IPS-NIHi7 (cell line): Measurements from ENCODE around the gene RERE.
"Not testable (repeated sequence)": the region's sequence is repeated elsewhere in the genome, so short reads cannot be mapped to it uniquely, and the experiment has no call there.

ENCODE experiments used
- DNase-seq: peaks from one replicate; pipeline ENCODE4 v3.0.0; 2012; ENCODE audit warnings: mixed read lengths; ENCODE audit errors: extremely low spot score

Gene RERE

DNA sequence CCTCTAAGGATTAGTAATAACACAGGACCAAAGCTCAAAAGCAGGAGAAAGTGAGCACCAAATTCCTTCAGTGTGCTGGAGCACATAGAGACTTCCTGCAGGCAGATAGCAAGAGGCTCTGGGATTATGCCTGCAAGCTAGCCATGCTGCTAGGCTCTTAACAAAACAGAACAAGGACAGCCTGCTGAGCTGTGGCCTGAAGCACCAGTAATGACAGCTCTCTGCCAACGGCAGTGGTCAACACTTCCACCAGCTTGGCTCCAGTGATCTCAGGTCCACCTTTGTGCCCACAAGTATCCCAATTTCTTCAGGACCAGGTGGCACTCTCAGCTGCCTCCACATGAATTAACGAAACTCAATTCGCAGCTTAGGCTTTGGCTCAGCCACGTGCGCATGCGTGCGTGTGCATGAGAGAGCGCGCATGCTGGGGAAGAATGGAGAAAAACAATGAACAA is 435.4 kb downstream of the RERE start:
- DNase-seq = peak; percentile 46

- DNase-seq = no peak
Observed at GRCh38 chr1:8381618-8382017, 435.8 kb downstream of the RERE start.

DNA sequence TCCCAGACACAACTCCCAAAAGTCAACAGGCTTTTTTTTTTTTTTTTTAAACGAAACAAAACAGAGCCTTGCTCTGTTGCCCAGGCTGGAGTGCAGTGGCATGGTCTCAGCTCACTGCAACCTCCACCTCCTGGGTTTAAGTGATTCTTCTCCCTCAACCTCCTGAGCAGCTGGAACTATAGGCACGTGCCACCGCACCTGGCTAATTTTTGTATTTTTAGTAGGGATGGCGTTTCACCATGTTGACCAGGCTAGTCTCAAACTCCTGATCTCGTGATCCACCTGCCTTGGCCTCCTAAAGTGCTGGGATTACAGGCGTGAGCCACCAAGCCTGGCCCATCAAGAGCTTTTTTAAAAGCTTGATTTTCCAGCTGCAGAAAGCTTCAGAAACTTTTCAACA is 437.1 kb downstream of the RERE start:
- not testable (repeated sequence) for DNase-seq

GRCh38 chr1:8379513-8380186 is 437.8 kb downstream of the RERE start:
- DNase-seq = no peak

DNA sequence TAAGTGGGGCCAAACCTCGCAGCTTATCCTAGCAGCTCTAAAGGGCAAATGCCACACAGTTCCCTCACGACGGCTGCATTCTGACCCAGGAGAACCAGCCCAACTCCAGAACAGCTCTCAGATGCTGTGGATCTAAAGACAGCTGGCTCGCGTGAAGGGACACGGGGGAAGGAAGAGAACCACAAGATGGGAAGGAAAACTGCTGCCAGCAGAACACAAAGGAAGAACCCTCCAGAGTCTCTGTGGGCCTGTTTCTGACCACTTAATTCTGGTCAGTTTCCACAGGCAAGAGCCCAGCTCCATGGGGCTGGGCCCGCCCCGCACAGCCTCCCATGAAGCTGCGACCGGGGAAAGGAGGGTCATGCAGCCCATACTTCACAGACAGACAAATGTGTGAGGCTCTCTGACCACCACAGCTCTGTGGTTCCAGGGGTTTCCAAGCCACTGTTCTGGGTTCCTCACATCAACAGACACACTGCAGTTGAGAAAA is 438.4 kb downstream of the RERE start:
- no peak for DNase-seq

DNA sequence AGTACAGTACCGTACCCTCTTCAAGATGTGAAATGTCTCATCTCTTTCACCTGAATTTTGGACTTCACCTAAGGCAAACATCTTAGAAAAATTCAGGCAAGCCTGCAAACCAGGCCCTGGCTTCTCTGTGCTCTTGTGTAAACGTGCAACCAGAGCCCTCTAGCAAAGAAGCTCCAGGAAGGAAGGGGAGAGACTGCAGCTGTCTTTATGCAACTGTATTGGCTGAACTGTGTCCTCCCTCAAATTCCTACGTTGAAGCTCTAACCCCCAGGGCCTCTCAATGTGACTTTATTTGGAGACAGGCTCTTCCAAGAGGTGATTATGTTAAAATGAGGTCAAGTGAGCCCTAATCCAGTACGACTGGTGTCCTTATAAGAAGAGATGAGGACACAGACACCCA is 439.3 kb downstream of the RERE start:
- no peak for DNase-seq

DNA sequence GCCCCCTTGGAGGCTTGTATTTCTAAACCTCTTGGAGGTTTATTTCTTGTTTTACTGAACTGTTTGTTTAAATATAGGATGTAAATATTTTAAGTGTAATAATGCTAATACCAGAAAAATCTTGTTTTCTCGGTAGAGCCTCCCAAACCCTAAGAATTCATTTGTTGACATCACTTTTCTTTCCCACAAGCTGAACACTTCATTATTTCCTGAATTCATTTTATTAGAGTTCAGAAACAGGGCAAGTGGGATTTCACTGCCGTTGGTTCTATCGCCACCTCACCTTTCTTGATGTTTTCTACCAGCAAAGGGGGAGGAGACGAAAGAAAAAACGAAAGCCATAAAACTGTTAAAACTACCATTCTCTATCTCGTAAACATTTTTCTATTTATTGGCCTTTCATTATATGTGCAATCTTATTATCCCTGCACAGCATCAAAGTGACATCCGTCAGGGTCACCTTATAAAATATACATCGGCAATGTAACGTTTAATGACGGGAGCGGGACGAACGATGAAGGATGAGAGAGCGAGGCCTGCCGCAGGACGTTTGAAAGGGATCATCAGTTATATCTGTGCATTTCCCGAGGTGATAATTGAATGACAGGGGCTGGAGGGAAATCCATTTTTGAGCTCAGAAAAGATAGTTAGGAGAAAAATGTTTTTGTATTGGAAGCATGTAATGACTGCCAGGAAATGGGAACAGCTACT is 440.0 kb downstream of the RERE start:
- DNase-seq = no peak

DNA sequence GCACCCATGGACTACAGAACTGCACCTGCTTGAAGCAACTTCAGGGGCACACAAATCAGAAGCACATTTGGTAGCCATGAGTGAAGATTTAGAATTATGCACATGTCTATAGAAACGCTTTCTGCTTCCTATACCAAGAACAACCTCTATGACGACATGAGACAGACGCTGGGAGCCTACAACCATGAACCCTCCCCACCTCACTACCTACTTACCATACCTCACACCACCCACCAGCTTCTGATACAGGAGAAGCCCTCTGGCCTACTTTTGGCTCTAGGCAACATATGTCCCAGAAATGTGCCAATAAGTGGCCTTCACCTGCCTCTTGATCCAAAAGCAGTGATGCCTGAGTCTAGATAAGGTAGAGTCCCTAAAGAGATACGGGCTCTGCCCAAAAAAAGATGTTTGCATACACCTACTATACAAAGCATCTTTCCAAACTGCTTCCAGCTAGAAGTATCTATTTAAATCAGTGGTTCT is 441.0 kb downstream of the RERE start:
- DNase-seq = no peak

GRCh38 chr1:8374812-8375211 is 442.6 kb downstream of the RERE start:
- peak; percentile 67 for DNase-seq

DNA sequence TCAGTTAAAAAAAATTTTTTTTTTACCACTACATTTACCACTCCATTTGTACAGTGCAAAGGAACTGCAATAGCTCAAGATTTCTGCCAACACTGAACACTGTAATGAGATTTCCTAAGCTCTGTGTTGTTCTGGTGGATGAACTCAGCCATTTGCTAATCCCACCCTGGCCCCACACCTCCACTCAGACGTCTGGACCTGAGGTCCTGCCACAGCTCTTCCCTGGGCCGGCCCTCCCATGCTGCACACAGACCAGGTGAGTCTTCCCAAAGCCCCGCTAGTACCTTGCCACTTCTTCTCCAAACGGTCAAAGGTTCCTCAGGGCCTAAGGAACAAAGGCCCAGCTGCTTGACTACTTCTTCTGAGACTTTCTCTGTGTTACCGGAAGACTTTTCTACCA is 443.1 kb downstream of the RERE start:
- no peak for DNase-seq

DNA sequence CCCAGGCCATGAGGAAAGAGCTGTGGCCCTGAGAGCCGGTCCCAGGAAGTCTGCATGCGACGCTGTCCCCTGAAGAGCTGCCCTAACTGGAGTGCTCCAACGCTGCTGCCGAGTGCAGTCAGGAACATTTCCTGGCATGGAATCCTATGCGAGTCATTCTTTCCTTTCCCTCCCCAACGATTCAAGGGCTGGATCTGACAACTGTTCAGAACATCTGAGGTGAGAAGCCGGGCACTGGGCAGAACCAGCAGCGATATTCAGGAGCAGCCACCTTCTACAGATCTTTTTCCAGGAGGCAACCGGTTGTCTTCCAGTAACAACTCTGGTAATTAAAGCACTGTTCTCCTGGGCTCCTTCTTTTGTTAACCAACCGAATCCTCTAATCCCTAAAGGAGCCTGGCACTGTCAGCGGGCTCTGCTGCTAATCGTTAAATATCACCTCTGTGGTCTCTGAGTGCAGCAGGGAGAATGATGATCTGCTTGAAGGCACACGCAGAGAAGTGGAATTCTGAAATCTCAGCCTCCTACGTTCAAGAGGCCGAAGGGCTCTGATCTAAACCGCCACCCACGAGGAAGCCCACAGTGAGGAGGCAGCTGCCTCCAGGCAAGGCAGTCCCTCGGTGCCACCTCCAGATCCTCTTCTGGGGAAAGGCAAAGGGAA is 443.7 kb downstream of the RERE start:
- no peak for DNase-seq

GRCh38 chr1:8373125-8373524 is 444.3 kb downstream of the RERE start:
- DNase-seq = no peak

GRCh38 chr1:8371372-8371991 is 446.0 kb downstream of the RERE start:
- no peak for DNase-seq

GRCh38 chr1:8370905-8371315 is 446.5 kb downstream of the RERE start:
- DNase-seq = no peak

DNA sequence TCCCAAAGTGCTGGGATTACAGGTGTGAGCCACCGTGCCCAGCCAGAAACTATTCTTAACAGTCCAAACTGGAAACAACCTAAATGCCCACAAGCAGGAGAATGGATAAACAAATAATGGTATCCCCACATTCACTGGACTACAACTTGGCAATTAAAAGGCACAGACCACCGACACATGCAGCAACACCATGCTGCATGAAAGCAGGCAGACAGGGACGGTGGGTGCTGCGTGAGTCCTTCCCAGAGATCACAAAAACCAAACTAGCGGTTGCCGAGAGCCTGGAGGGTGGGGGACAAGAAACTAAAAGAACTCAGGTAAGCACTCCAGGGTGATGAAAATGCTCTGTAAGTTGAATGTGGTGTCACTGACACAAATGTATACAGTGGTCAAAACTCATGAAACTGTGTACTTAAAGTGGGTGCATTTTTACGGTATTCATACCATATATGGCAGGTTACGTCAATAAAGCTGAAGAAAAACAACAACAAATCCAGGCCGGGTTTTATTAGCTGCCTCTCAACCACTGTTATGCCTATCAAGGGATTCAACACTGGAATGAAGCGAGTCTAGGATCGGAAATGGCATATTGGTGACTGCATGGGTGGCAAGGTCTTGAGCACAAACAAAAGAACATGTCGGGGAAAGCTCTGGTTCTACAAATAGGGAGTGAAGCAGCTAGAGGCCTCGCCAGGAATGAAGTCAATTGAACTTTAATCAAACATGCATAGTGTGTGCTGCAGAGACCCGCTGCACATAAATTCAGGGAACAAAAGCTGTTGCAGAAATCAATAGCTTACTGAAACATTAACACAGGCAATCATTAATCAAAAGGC is 447.2 kb downstream of the RERE start:
- no peak for DNase-seq

DNA sequence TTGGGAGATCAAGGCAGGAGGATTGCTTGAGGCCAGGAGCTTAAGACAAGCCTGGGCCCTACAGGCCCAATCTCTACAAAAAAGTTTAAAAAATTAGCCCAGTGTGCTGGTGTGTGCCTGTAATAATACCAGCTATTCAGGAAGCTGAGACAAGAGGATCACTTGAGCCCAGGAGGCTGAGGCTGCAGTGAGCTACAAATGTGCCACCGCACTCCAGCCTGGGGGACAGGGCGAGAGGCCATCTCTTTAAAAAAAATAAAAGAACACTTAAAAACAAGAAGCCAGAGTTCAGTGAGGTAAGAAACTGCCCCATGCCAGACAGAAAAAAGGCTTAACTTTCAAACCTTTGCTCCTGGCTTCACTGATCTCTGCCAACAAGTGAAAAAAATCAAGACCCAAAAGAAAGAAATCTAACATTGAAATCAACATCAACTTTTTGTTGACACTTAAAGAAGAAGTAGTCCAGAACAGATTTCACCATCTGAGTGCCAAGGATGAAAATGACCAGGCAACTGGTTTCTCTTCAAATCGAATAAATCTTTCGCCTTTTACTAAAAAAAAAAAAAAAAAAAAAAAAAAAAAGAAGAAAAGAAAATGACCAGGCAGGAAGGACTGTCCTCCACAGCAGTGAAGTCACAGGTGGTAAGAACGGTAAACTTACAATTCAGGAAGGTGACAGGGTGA is 448.3 kb downstream of the RERE start:
- DNase-seq = no peak

GRCh38 chr1:8367571-8368194 is 449.8 kb downstream of the RERE start:
- no peak for DNase-seq

DNA sequence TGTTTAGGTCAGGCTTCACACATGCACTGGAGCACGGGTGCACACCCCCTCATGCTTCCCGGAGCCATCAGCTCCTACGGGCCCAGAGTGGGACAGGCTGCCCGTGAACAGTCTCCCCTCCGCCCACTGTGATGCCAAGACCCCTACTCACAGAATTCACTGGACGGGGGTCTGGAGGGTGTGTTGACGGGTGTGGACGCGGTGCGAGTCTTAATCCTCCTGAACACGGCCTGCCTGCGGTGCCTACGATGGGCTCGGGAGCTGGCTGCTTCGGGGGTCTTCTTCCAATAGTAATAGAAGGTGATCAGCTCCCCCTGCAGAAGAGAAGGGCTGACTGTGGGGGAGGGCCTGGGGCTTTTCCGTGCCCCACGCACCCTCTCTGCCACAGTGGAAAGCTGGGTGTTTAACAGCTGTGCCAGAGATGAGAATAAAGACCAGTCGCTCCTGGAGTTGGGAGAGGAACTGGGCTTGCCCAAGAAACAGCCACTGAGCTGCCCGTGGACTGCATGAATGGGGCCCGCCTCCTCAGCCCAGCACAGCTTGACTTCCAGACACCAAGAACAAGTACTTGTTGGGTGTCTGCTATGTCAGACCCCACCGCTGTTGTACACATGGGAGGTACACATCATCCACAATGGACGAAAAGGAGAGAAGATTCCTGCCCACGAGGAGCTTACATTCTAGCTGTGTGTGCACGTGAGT is 451.6 kb downstream of the RERE start:
- no peak for DNase-seq
